Muscle of arm (tissue), 12 donors: Measurements from ENCODE around the gene CCSER2. TPM values are rescaled to one million over a fixed set of nuclear protein-coding genes. Genes with fewer than 3 reads are reported as not detected.
"Not testable (repeated sequence)": the region's sequence is repeated elsewhere in the genome, so short reads cannot be mapped to it uniquely, and the experiment has no call there.

ENCODE experiments used
- DNase-seq: peaks from one replicate; pipeline ENCODE4 v3.0.0-alpha.2; 2013
- polyA plus RNA-seq, 12 donors: library from polyadenylated mRNA; unstranded; fragments of 120-200 nt; gene quantifications; one replicate each; pipeline ENCODE4 v1.2.1, GENCODE V29; 2013; ENCODE audit not compliant: insufficient read length in 12 of 12

CCSER2 gene
- polyA plus RNA-seq, 12 donors = 44.1 to 71.6 (median 52.6) TPM; not detected in 1

DNA sequence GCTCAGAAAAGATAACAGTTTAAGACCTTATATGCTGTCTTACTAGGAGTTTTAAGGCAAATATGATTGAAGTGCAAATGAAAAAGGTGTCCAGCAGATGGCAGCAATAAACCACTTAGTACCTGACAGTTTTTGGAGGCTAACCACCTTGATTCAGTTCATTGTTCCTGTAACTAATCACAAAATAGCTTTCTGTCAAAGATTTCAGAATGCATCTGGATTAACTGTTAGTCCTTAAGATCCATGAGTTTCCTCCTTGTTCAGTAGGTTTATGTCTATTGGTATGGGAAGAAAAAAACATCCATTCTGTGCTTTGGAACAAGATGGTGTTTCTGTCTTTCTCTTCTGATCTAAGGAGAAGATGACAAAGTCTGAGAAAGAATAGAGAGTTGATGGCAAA is 46.6 kb downstream of the CCSER2 start:
- peak; percentile 46 for DNase-seq

DNA sequence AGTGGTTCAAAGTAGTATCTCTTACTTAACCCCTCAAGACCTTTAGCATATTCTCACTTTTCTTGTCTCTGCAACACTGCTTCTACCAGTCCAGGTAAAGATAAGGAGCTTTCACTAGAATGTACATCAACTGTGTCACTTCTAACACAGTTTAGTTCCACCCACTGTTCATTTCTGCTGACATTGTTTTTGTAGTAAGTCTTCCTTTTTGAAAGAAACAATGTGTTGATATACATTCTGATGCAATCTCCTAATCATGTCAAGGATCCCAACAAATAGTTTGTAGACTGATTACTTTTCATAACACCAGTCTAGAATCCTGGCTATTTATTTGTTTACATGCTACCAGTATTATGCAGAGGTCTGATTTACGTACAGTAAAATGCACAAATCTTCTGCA is 47.5 kb downstream of the CCSER2 start:
- DNase-seq = no peak

DNA sequence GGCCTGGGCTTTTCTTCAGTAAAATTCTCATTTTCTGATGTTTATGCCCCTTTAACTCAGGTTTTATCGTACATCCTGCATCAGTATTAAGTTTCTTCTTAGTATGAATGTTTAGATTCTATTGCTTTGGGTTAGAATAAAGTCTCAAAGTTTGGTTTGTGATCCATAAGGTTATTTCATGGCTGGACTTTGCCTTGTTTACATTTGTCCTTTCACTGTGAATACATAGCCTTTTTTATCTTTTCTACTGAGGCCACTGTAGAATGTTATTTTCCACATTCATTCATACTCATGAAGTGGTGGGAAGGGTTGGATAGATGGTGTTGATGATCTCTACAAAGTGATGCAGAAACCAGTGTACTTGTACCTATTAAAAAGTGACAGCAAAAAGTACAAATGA is 59.8 kb downstream of the CCSER2 start:
- DNase-seq = no peak

DNA sequence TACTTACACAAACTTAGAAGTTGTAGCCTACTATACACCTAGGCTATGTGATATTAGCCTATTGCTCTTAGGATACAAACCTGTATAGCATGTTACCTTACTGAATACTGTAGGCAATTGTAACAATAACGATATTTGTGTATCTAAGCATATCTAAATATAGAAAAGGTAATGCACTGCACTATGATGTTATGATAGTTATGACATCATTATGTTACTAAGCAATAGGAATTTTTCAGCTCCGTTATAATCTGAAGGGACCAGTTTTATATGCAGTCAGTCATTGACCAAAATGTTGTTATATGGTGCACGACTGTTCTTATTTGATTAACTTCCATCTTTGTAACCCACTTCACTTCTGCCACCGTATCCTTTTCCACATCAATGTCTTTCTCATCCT is 62.0 kb downstream of the CCSER2 start:
- no peak for DNase-seq

DNA sequence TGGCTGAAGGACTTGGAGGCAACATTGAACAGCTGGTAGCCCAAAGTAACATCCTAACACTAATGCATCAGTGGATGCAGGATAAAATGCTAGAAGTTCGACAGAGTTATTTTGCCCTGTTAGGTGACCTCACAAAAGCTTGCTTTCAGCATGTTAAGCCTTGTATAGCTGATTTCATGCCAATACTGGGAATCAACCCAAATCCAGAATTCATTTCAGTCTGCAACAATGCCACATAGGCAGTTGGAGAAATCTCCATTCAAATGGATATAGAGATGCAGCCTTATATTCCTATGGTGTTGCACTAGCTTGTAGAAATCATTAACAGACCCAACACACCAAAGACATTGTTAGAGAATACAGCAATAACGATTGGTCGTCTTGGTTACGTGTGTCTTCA is 62.9 kb downstream of the CCSER2 start:
- DNase-seq = no peak

DNA sequence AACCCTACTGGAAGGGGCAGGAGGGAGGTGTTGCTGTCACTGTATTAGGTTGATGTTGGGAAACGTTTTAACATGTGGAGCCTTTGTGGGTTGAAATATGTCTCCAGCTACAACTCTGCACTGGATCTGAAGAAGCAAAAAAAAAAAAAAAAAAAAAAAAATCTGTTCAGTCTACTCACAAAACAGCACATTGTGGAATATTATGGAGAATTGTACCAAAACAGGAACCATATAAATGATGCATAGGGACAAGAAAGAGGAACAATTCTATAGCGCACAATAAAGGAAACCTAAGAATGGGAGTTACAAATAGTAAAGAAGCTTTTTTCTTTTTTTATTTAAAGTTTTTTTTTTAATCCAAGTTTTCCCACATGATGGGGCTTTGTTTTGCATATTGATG is 63.8 kb downstream of the CCSER2 start:
- DNase-seq = no peak

DNA sequence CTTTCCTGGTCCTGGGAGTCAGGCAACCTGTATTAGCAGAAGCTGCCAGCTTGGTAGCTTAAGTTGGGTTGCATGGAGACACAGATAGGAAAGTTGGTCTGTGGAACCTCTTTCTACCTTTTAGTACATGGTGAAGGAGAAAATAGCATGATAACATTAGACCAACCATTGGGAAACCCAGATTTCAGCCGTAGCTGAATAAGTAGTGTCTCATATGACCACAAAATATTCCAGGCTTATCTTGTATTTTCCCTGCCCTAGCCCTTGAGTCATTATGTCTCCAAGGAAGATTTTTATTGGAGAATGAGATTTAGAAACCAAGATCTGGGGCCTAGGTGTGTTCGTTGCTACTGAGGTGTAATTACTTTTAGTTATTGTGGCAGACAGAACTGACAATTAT is 67.2 kb downstream of the CCSER2 start:
- DNase-seq = no peak

DNA sequence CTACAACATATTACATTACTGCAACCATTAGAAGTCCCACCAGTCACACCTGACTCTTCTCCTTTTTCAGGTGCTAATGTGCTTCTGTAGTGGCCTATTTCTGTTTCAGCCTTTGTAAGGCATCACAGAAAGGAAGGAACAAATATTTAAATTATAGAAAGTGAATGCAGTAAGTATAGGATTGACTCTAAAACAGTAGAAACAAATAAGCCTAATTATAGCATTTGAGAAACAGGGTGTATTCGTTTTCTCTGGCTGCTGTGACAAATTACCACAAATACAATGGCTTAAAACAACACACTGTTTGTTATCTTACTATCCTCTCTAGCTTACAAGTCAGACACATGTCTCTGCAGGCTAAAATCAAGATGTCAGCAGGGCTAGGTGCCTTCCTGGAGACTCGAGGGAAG is 69.4 kb downstream of the CCSER2 start:
- DNase-seq = no peak

DNA sequence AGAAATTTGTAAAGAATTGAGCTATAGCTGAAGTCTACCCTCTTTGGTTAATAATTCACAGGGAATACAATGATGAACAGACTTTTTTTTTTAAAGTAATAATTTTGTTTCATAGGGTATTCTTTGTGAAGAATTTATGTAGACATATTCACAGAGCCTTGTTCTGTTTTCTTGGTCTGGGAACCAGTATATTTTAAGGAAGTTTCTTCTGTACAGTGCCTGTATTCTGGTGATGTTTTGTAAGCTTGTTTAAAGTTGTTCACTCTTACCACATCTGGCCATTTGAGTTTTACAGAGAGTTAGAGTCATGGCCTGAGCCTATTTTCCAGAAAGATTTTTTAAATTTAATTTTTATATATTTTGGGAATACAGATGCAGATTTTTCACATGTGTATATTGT is 70.3 kb downstream of the CCSER2 start:
- DNase-seq = no peak

DNA sequence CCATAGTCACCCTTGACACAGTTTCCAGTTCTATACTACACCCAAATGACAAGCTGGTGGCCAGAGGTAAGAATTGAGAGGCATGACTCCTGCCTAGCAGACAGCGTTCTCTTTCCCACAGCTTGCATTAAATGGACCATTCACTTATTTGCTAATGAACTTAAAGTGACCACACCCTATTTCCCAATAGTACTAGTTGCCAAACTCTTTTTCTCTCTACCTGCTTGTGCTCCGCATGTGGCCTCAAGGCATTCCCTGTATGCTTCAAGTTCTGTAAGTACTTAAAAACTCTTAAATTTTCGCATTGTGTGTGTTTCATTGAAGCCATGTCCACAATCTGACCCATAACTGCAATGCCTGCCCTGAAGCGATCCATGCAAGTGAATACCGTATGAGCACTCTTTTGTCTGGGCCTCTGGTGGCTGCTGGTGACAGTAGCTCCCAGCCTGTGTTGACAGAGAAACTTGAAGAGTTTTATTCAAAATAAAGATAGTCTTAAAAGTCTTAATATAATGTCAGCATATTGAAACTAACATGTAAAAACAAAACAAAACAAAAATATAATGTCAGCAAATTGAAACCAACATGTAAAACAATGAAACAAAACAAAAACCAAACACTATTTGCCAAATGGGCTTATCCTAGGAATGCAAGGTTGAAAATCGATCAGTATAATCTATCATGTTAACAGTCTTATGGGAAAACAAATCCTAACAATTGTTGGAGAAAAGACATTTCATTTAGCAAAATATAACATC is 73.6 kb downstream of the CCSER2 start:
- DNase-seq = no peak

DNA sequence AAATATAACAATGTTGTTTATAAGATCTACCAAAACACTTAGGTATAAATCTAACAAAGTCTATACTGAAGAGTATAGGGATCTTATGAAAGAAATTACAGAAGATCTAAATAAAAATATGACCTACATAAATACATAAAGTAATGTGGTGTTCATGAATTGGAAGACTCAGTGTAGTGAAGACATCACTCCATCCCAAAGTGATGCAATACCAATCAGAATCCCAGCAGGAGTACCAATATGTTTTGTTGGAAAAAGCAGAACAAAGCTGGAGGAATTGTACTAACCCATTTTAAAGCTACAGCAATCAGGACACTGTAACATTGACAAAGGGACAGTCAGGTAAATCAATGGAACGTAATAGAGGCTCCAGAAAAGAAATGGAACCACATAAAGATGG is 76.4 kb downstream of the CCSER2 start:
- no peak for DNase-seq

DNA sequence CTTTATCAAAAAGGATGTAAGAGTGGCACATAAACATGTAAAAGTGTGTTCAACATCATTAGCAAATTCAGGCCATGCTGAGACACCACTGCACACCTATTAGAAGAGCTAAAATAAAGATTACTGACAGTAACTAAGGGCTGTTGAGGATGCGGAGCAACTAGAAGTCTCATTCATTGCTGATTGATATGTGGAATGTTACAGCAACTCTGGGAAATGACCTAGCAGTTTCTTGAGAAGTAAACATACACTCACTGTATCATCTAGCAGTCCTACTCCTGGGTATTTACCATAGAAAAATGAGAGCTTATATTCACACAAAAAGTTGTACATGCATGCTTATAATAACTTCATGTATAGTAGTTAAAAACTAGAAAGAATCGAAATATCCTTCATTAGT is 77.3 kb downstream of the CCSER2 start:
- DNase-seq = no peak

DNA sequence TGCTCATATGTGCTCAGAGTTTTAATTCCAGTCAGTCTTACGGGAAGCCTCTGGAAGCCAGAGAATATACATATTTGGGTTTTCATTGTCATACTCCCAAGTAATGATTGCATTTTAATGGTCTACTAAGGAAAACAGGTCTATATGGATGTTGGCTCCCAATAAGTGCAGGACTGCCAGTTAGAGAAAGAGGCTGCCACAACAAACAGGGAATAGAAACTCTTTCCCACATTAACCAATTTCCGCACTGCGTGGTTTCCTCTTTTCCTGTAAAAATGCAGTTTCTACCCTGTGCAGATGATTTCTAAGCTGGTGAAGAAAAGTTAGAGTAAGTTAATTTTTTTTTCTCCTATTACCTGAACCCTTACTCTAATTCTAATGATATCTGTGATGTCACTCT is 78.2 kb downstream of the CCSER2 start:
- peak; percentile 6 for DNase-seq

DNA sequence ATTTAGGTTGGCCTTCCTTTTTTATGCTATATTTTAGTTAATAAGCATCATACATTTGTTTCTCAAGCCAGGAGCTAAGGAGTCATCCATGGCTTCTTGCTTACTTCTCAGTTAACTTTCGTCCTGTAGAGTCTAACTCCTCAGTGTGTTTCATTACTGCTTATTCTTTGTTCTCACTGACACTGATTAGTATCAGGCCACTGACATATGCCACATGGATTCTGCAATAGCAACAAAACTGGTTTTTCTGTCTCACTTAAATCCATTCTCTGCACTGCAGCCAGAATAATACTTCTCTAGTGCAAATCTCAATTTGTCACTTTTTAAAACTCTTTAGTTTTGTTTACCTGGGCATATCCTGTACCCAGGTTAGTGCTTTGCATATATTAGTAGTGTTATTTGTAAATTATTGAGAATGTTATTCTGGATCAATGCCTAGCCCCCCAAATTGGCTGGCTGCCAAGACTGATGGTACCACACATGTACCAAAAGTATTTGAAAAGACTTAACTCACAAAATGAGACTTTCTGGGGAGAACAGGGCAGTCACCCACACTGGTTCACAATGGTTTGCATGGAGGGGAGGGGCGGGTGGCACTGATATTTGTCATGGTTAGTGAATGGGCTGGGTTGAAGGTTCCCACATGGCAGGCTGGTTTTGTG is 79.1 kb downstream of the CCSER2 start:
- DNase-seq = no peak

DNA sequence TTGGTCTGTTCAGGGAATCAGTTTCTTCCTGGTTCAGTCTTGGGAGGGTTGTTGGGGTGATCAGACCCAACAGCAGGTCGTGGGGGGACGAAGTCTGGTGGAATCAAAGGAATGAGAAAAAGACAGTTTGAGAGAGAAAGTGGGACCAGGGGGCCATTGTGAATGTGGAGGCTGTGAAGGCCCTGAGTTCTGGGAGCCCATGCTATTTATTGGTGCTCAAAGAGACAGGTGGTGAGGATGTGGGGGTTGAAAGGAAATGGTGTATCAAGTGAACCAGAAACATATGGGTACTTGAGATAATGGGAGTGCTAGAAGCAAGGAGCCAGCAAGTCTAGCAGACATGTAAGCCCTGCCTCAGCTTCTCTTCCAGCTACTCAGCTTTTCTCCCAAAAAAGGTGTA is 84.1 kb downstream of the CCSER2 start:
- DNase-seq = no peak

DNA sequence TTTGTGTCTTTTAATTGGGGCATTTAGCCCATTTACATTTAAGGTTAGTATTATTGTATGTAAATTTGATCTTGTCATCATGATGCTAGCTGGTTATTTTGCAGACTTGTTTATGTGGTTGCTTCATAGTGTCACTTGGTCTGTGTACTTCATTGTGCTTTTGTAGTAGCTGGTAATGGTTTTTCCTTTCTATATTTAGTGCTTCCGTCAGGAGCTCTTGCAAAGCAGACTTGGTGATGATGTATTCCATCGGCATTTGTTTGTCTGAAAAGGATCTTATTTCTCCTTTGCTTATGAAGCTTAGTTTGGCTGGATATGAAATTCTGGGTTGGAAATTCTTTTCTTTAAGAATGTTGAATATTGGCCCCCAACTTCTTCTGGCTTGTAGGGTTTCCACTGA is 85.7 kb downstream of the CCSER2 start:
- not testable (repeated sequence) for DNase-seq

DNA sequence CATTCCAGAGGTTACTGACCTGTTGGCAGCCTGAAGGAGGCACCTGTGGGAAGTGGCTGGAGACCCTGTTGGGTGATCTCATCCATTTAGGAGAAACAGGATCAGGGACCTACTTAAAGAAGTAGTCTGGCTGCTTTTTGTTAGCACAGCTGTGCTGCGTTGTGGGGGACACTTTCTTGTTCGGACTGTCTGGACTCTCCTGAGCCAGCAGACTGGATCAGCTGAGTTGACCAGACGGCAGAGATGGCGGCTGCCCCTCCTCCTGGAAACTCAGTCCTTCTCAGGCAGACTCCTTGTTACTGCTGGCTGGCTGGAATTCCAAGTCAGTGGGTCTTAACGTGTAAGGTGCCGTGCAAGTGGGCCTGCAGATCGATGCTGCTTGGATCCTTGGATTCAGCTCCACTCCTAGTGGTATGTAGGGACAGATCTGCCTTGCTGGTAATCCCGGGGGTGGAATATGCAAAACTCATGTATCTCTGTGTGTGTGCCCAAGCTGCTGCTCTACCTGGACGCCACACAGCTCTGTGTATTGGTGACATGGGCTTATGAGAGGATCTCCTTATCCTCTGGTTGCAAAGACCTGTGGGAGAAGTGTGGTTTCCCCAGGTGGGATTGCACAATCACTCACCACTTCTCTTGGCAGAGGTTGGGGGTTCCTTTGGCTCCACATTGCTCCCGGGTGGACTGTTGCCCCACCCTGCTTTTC is 87.3 kb downstream of the CCSER2 start:
- DNase-seq = no peak

DNA sequence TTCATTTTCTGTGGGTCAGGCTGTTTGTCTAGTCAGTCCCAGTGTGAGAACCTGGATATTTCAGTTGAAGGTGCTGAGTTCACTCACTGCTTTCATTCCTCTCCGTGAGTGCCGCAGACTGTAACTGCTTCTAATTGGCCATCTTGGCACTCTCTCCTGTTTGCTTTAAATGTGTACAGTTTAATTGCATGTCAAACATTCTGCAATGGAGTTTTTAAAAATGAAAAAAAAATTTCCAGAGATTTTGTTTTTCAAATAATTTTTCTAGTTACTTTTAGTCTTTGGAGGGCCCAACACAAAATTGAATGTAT is 87.8 kb downstream of the CCSER2 start:
- DNase-seq = no peak

DNA sequence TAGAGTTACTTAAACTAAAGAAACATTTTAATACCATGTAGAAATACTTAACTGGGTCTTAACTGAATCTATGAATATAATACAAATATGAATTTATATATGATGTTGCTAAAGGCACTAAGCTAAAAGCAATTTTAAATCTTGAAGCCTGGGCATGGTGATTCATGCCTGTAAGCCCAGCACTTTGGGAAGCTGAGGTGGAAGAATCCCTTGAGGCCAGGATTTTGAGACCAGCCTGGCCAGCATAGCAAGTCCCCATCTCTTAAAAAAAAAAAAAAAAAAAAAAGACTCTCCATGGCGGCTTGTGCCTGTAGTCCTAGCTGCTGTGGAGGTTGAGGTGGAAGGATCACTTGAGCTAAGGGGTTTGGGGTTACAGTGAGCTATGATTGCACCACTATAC is 95.3 kb downstream of the CCSER2 start:
- no peak for DNase-seq

DNA sequence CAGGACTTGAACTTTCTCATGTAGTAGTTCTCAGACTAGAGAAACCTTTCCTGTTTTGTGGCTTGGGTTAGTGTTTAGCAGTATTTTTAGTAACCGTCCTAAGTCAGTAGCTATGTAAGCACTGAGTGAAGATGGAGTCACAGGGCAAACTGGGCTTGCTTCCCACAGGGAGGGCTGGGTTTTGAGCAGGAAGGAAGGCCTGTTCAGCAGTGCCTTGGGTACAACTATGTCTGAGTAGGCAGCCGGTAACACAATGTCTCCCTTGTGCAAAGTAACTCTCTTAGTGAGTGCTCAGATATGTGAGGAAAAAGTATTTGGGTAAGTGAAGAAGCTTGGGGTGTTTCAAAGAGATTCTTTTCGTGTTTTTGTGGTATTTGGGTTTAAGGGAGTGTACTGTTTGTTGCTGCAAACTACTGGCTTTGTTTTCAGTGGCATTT is 96.4 kb downstream of the CCSER2 start:
- peak; percentile 73 for DNase-seq

DNA sequence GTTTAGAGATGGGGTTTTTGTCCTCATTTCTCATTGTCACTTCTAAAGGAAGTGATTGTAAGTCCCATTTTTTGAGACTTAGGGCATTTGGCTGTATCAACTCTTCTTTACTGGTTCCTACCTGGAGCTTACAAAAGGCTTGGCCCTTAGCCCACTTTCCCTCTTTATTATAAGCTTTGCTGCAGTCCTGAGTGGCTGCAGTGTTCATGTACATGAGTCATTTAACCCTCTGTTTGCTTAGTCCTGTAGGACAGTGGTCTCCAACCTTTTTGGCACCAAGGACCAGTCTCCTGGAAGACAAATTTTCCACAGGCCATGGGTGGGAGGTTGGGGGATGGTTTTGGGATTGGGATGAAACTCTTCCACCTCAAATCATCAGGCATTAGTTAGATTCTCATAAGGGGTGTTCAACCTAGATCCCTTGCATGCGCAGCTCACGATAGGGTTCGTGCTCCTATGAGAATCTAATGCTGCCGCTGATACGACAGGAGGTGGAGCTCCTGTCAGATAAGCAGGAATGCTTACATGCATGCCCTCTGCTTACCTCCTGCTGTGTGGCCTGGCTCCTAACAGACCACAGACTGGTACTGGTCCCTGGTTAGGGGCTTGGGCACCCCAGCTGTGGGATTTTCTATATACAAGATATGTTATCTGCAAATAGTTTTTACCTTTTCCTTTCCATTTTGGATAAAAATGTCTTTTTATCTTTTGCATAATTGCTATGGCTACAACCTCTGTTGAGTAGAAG is 99.7 kb downstream of the CCSER2 start:
- no peak for DNase-seq

DNA sequence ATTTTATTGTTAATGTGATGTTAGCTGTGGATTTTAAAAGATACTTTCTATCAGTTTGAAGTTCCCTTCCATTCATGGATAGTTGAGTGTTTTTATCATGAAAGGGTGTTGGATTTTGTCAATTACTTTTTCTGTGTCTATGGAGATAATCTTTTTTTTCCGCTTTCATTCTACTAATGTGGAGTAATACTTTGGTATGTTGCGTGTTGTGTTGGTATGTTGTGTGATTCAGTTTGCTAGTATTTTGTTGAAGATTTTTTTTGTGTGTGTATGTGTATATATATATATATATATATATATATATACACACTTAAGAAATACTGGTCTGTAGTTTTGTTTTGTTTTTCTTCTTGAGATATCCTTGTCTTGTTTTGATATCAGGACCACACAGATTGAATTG is 100.3 kb downstream of the CCSER2 start:
- DNase-seq = no peak
